GM12878 (cell line): ENCODE data around the gene CELF2. TPM values are rescaled to one million over a fixed set of nuclear protein-coding genes. Genes with fewer than 3 reads are reported as not detected.

Source experiments
- ATAC-seq: fragments of 200-7000 bp; cut with Tn5 transposase; 3 replicates; pipeline ENCODE4 v1.9.1; 2020; ENCODE audit warnings: mild to moderate bottlenecking, moderate library complexity
- BruUV-seq: library from RNA; stranded (reverse); fragments of 400-500 nt; replicated peaks from 2 replicates; lab custom pipeline; 2021; lab: Mats Ljungman, UMichigan
- CTCF ChIA-PET: fragments of 300-600 bp; sonication (Branson Sonifier 250); formaldehyde crosslinking; extraction: SDS; loops from one replicate; lab custom pipeline; 2021; ENCODE audit warnings: inconsistent platforms; lab: Yijun Ruan, JAX
- POLR2A ChIA-PET: fragments of 350-600 bp; formaldehyde crosslinking; extraction: SDS; loops from one replicate; lab custom pipeline; 2021; ENCODE audit warnings: inconsistent platforms; lab: Charles Lee
- RAD21 ChIA-PET: fragments of 300-600 bp; sonication (Branson Sonifier 250); formaldehyde crosslinking; loops from one replicate; lab custom pipeline; 2023; ENCODE audit warnings: antibody characterized with exemption; ENCODE audit not compliant: unreplicated experiment; lab: Charles Lee
- SMC1A ChIA-PET: fragments of 300-600 bp; sonication (Branson Sonifier 250); formaldehyde crosslinking; loops from one replicate; lab custom pipeline; 2023; ENCODE audit not compliant: unreplicated experiment, uncharacterized antibody; lab: Charles Lee
- DNase-seq: peaks from one replicate; pipeline ENCODE4 v3.0.0-alpha.2; 2011; ENCODE audit warnings: low read depth, low spot score
- FAIRE-seq: peaks from 3 replicates; lab custom pipeline; 2011; peaks lifted over from hg19 to GRCh38; lab: Jason Lieb, UNC
- H2AFZ ChIP-seq: 2 replicates; pipeline ENCODE4 v1.6.0; 2011; ENCODE audit warnings: low read depth, low read length, control low read depth; ENCODE audit not compliant: control insufficient read depth
- H3K27ac ChIP-seq: 2 replicates; pipeline ENCODE4 v1.5.1; 2011; ENCODE audit warnings: control low read depth; ENCODE audit not compliant: control insufficient read depth, insufficient read depth
- H3K27me3 ChIP-seq, 2 experiments: replicated peaks in 1 of 2; 2 replicates each; pipeline versions ENCODE4 v1.6.0 to v1.6.1; 2011; ENCODE audit warnings: low read length in 1 of 2; ENCODE audit not compliant: control insufficient read depth in 2 of 2, insufficient read depth in 2 of 2
- H3K36me3 ChIP-seq, 2 experiments: 2 replicates each; pipeline ENCODE4 v1.5.1; 2011; ENCODE audit warnings: low read length in 1 of 2; ENCODE audit not compliant: control insufficient read depth in 2 of 2, insufficient read depth in 2 of 2
- H3K4me1 ChIP-seq: 2 replicates; pipeline ENCODE4 v1.6.1; 2011; ENCODE audit warnings: mild to moderate bottlenecking, low read length, moderate library complexity, mixed read lengths; ENCODE audit not compliant: control insufficient read depth, insufficient read depth
- H3K4me2 ChIP-seq: 2 replicates; pipeline ENCODE4 v1.6.0; 2011; ENCODE audit warnings: control low read depth; ENCODE audit not compliant: control insufficient read depth, insufficient read depth
- H3K4me3 ChIP-seq: fragments of 200-600 bp; sonication (generic); 2 replicates; pipeline ENCODE4 v1.5.1; 2016
- H3K79me2 ChIP-seq: 2 replicates; pipeline ENCODE4 v1.6.0; 2011; ENCODE audit warnings: low read length; ENCODE audit not compliant: control insufficient read depth, insufficient read depth
- H3K9ac ChIP-seq: 2 replicates; pipeline ENCODE4 v1.8.0; 2011; ENCODE audit warnings: low read length, control low read depth, mixed read lengths; ENCODE audit not compliant: control insufficient read depth, insufficient read depth
- H3K9me3 ChIP-seq: replicated peaks from 3 replicates; pipeline ENCODE4 v1.5.1; 2011; ENCODE audit warnings: mild to moderate bottlenecking, low read length; ENCODE audit not compliant: control insufficient read depth, insufficient read depth
- H4K20me1 ChIP-seq: 2 replicates; pipeline ENCODE4 v1.6.0; 2011; ENCODE audit not compliant: control insufficient read depth, insufficient read depth
- BHLHE40 ChIP-seq, 2 experiments: fragments of 450-650 bp in 1 of 2; IDR thresholded peaks; 2 replicates each; pipeline ENCODE4 v1.6.1; 2011 to 2017; ENCODE audit warnings: low read depth in 2 of 2, borderline replicate concordance in 1 of 2, improper control_type of control experiment in 1 of 2, low read length in 1 of 2, mild to moderate bottlenecking in 1 of 2
- CHD2 ChIP-seq: IDR thresholded peaks from 2 replicates; pipeline ENCODE4 v1.6.1; 2011; ENCODE audit warnings: low read depth, low read length, improper control_type of control experiment, borderline replicate concordance
- NR2C2 ChIP-seq: IDR thresholded peaks from 2 replicates; pipeline ENCODE4 v1.6.1; 2011; ENCODE audit warnings: borderline replicate concordance, low read depth; ENCODE audit not compliant: control insufficient read depth, insufficient read length
- POLR2A ChIP-seq: IDR thresholded peaks from 2 replicates; pipeline ENCODE4 v1.6.1; 2011; ENCODE audit warnings: low read depth, mild to moderate bottlenecking, low read length
- SREBF2 ChIP-seq: IDR thresholded peaks from 2 replicates; pipeline ENCODE4 v1.6.1; 2012; ENCODE audit warnings: mild to moderate bottlenecking, low read length
- WGBS: methylation state at CpG from one replicate; pipeline ENCODE4 v1.1.6; 2016; ENCODE audit warnings: low lambda C conversion rate; ENCODE audit not compliant: insufficient replicate concordance, insufficient coverage; ENCODE audit errors: missing lambda C conversion rate; 5-methylcytosine and 5-hydroxymethylcytosine counted together
- in situ Hi-C: fragments of 300-500 bp; cut with MboI; formaldehyde crosslinking; loops from 9 replicates; pipeline ENCODE4 v1.14.3; 2018; ENCODE audit warnings: mixed read lengths
- intact Hi-C: fragments of 100-400 bp; cut with micrococcal nuclease; formaldehyde crosslinking; loops from one replicate; pipeline ENCODE4 v1.14.2; 2022; ENCODE audit not compliant: unreplicated experiment
- polyA plus RNA-seq, 11 experiments: library from polyadenylated mRNA; depleted of rRNA in 4 of 11; unstranded in 6 of 11; stranded (reverse) in 5 of 11; fragments of >200 nt; fragmentation: Nextera tagmentation in 4 of 11; fragmentation: Illumina TruSeq in 1 of 11; extraction: Ambion mirVana in 4 of 11; extraction: Trizol in 1 of 11; gene quantifications; 1 replicate in 1 of 11; 2 replicates in 10 of 11; pipeline versions ENCODE4 v1.2.1 to v1.2.3, GENCODE V29; 2011 to 2016; ENCODE audit warnings: inconsistent platforms in 2 of 11, missing spikeins in 2 of 11, low read depth in 1 of 11
- total RNA-seq, 4 experiments: library from RNA; depleted of rRNA in 3 of 4; stranded (reverse); fragments of >200 nt in 3 of 4; fragmentation: Illumina TruSeq in 1 of 4; extraction: Trizol in 1 of 4; gene quantifications; 2 replicates each; pipeline versions ENCODE4 v1.2.1 to v1.2.3, GENCODE V29; 2013 to 2021
- TF ChIP-seq, protein P1 (sequence below): fragments of 450-650 bp; IDR thresholded peaks from 2 replicates; pipeline ENCODE4 v1.6.1; 2017; ENCODE audit warnings: mild to moderate bottlenecking
- TF ChIP-seq, protein P2 (sequence below): fragments of 450-650 bp; IDR thresholded peaks from 2 replicates; pipeline ENCODE4 v1.6.1; 2016; ENCODE audit warnings: mild to moderate bottlenecking
- TF ChIP-seq, protein P3 (sequence below): fragments of 450-650 bp; IDR thresholded peaks from 2 replicates; pipeline ENCODE4 v1.6.1; 2018; ENCODE audit warnings: mild to moderate bottlenecking, low read depth, moderate library complexity; ENCODE audit not compliant: partially characterized antibody

The CELF2 gene
- total and polyA plus RNA-seq, 10 of the 15 experiments (the other 5 are each of a cell fraction or from before 2014, with no cell fraction given): 20.8 to 129 (median 86.3) TPM

DNA sequence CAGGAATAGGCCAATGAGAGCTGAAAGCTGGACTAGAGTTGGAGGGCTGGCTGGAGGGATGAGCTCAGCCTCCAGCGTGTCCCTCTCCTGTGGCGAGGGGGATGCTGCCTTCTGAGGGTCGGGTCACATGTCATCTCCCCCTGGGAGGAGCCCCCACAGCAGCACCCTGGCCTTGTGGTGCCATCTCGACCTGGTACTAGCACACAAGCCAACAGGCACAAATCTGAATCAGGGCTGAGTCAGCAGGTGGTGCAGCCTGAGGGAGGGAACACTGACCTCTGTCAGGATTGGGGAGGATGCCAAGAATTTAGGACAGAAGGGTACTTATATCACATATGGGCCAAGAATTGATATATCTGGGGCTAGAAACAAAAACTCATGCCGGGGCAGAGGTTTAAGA, 280.4 kb downstream of the CELF2 start:
- in situ Hi-C loops (no loop called here), intact Hi-C loops (no loop called here)
- H3K36me3 ChIP-seq: peaks cover 34 to 46% of the 10 kb centered on the region in 2 experiments
- H2AFZ ChIP-seq: no peak overlapping the region
- H3K27me3 ChIP-seq: no peaks in the 10 kb centered on the region
- H3K27ac ChIP-seq: no peak overlapping the region
- no peaks in the 10 kb centered on the region for H4K20me1 ChIP-seq
- H3K4me3 ChIP-seq: no peak overlapping the region
- no peak for TF ChIP-seq BHLHE40 (IDR thresholded peaks at IDR 0.05; ENCODE audit: borderline replicate concordance in 1 of 2, low read depth in 2 of 2, low read length in 1 of 2)
- no peak for TF ChIP-seq SREBF2
- TF ChIP-seq, protein P1, sequence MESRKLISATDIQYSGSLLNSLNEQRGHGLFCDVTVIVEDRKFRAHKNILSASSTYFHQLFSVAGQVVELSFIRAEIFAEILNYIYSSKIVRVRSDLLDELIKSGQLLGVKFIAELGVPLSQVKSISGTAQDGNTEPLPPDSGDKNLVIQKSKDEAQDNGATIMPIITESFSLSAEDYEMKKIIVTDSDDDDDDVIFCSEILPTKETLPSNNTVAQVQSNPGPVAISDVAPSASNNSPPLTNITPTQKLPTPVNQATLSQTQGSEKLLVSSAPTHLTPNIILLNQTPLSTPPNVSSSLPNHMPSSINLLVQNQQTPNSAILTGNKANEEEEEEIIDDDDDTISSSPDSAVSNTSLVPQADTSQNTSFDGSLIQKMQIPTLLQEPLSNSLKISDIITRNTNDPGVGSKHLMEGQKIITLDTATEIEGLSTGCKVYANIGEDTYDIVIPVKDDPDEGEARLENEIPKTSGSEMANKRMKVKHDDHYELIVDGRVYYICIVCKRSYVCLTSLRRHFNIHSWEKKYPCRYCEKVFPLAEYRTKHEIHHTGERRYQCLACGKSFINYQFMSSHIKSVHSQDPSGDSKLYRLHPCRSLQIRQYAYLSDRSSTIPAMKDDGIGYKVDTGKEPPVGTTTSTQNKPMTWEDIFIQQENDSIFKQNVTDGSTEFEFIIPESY: no peak
- no peak for TF ChIP-seq NR2C2
- TF ChIP-seq, protein P2, sequence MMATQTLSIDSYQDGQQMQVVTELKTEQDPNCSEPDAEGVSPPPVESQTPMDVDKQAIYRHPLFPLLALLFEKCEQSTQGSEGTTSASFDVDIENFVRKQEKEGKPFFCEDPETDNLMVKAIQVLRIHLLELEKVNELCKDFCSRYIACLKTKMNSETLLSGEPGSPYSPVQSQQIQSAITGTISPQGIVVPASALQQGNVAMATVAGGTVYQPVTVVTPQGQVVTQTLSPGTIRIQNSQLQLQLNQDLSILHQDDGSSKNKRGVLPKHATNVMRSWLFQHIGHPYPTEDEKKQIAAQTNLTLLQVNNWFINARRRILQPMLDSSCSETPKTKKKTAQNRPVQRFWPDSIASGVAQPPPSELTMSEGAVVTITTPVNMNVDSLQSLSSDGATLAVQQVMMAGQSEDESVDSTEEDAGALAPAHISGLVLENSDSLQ: no peak
- no peak for TF ChIP-seq CHD2
- peak; percentile 47; the same call in 1 of the 2 replicates for TF ChIP-seq POLR2A
- TF ChIP-seq, protein P3, sequence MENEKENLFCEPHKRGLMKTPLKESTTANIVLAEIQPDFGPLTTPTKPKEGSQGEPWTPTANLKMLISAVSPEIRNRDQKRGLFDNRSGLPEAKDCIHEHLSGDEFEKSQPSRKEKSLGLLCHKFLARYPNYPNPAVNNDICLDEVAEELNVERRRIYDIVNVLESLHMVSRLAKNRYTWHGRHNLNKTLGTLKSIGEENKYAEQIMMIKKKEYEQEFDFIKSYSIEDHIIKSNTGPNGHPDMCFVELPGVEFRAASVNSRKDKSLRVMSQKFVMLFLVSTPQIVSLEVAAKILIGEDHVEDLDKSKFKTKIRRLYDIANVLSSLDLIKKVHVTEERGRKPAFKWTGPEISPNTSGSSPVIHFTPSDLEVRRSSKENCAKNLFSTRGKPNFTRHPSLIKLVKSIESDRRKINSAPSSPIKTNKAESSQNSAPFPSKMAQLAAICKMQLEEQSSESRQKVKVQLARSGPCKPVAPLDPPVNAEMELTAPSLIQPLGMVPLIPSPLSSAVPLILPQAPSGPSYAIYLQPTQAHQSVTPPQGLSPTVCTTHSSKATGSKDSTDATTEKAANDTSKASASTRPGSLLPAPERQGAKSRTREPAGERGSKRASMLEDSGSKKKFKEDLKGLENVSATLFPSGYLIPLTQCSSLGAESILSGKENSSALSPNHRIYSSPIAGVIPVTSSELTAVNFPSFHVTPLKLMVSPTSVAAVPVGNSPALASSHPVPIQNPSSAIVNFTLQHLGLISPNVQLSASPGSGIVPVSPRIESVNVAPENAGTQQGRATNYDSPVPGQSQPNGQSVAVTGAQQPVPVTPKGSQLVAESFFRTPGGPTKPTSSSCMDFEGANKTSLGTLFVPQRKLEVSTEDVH: no peak
- ChIA-PET RAD21 (no interaction called here), POLR2A (interaction anchor here (0.6 kb wide), 1 partner anchor 72 kb away, joined by 4 read pairs; no protein-coding TSS in a partner anchor), SMC1A (no interaction called here), CTCF (no interaction called here)
- no peak overlapping the region for H3K4me2 ChIP-seq
- ATAC-seq (no peak), DNase-seq (no peak), FAIRE-seq (no peak)
- no peaks in the 10 kb centered on the region for H3K79me2 ChIP-seq
- H3K9me3 ChIP-seq: no peaks in the 10 kb centered on the region; the same call in 2 of the 3 replicates
- no peak overlapping the region for H3K9ac ChIP-seq
- H3K4me1 ChIP-seq: no peaks in the 10 kb centered on the region; the same call in 1 of the 2 replicates
- WGBS: 66% methylated on average over 5 of the region's 5 CpGs
- BruUV-seq: TSS peak; percentile 5
